GM10248 (cell line): ENCODE measurements around the gene GALNTL6.

Source experiments
- CTCF ChIA-PET: fragments of 300-600 bp; sonication (Branson Sonifier 250); formaldehyde crosslinking; extraction: SDS; loops from one replicate; lab custom pipeline; 2021; ENCODE audit warnings: antibody characterized with exemption; lab: Yijun Ruan, JAX
- POLR2A ChIA-PET: fragments of 350-650 bp; sonication (Branson Sonifier 250); formaldehyde crosslinking; extraction: SDS; loops from one replicate; lab custom pipeline; 2020; ENCODE audit warnings: antibody characterized with exemption; lab: Yijun Ruan, JAX
- DNase-seq: peaks from one replicate; pipeline ENCODE4 v3.0.0; 2012; ENCODE audit errors: extremely low spot score
- TF ChIP-seq, protein P1 (sequence below): IDR thresholded peaks from 2 replicates; pipeline ENCODE4 v1.5.1; 2012; ENCODE audit warnings: mild to moderate bottlenecking, low read depth; ENCODE audit errors: extremely low read depth, missing control alignments, control extremely low read depth

GALNTL6 gene

DNA sequence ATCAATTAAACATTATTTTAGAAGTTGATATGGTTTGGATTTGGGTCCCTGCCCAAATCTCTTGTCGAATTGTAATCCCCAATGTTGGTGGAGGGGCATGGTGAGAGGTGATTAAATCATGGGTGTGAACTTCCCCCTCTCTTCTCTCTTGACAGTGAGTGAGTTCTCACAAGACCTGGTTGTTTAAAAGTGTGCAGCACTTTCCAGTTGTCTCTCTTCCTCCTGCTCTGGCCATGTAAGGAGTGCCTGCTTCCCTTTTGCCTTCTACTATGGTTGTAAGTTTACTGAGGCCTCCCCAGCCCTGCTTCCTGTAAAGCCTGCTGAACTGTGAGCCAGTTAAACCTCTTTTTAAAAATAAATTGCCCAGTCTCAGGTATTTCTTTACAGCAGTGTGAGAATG is 141.4 kb downstream of the GALNTL6 start:
- ChIA-PET CTCF (no interaction called here), POLR2A (no interaction called here)
- TF ChIP-seq, protein P1, sequence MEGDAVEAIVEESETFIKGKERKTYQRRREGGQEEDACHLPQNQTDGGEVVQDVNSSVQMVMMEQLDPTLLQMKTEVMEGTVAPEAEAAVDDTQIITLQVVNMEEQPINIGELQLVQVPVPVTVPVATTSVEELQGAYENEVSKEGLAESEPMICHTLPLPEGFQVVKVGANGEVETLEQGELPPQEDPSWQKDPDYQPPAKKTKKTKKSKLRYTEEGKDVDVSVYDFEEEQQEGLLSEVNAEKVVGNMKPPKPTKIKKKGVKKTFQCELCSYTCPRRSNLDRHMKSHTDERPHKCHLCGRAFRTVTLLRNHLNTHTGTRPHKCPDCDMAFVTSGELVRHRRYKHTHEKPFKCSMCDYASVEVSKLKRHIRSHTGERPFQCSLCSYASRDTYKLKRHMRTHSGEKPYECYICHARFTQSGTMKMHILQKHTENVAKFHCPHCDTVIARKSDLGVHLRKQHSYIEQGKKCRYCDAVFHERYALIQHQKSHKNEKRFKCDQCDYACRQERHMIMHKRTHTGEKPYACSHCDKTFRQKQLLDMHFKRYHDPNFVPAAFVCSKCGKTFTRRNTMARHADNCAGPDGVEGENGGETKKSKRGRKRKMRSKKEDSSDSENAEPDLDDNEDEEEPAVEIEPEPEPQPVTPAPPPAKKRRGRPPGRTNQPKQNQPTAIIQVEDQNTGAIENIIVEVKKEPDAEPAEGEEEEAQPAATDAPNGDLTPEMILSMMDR = no peak
- no peak for DNase-seq

DNA sequence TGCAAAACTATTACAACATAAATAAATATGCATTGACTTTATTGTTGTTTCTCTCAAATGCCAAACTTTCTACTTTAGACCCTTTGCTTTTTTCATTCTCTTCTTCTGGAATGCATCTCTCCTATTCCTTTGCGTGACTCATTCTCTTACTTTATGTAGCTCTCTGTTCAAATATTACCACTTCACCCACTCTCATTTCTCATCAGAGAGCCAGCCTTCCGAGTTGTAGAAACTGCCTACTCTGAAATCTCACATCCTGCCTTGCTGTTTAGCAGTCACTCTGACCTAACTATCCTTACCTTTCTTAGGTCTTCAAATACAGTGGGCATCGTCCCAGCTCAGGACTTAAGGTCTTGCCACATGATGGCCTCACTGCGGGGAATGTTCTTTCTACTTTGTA is 143.5 kb downstream of the GALNTL6 start:
- TF ChIP-seq, protein P1 = no peak
- ChIA-PET CTCF (no interaction called here), POLR2A (no interaction called here)
- no peak for DNase-seq

DNA sequence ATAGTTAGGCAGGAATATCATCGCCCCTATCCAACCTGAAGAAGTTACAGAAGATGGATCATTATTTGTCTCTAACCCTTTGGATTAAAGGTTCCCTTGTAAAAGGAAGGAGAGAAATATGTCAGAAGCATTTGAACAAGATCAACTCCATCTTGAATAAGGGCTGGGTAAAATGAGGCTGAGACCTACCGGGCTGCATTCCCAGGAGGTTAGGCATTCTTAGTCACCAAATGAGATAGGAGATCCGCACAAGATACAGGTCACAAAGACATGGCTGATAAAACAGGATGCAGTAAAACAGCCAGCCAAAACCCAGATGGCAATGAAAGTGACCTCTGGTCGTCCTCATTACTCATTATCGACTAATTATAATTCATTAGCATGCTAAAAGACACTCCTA is 148.9 kb downstream of the GALNTL6 start:
- POLR2A ChIA-PET = no interaction called here
- DNase-seq = no peak
- TF ChIP-seq, protein P1 = no peak
- CTCF ChIA-PET = interaction anchor here (1.3 kb wide), 1 partner anchor 243 kb away, joined by 3 read pairs; no protein-coding TSS in a partner anchor

DNA sequence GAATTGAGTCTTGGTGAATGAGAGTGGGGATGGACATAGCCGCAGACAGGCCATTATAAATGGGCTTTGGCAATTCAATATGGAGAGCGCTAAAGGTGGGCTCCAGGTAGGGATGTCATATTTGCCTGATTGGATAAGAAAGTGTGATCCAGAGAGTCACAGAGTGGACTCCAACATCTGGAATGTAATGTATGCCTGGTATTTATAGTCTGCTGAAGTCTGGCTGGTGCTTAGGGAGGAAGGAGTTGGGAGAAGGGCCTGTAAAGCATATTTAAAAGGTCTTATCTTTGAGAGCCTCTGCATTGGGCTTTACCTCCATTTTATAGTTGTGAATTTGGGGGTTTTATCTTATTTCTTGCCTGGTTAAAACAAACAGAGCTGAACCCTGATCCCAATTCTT is 153.2 kb downstream of the GALNTL6 start:
- ChIA-PET POLR2A (no interaction called here), CTCF (no interaction called here)
- TF ChIP-seq, protein P1 = no peak
- no peak for DNase-seq

DNA sequence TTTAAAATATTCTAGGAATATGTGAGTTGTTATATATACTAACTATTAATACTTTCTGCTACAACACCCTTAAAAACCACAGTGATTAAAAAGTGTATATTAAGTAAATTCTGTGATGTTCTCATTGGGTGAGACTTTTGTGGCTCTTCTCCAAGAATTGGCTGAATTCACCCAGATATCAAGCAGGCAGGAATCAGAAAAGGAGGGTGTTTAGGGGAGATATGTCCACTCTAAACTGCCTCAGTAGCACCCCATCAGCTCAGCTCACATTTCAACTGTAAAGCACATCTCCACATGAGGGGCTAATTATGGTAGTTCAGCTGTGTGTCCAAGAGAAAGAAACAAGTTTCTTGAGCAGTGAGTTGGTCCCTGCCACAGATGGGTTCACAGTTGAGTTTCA is 165.0 kb downstream of the GALNTL6 start:
- TF ChIP-seq, protein P1 = no peak
- no peak for DNase-seq
- CTCF ChIA-PET = interaction anchor here (1.1 kb wide), 1 partner anchor 8 kb away, joined by 3 read pairs; no protein-coding TSS in a partner anchor
- POLR2A ChIA-PET = no interaction called here

DNA sequence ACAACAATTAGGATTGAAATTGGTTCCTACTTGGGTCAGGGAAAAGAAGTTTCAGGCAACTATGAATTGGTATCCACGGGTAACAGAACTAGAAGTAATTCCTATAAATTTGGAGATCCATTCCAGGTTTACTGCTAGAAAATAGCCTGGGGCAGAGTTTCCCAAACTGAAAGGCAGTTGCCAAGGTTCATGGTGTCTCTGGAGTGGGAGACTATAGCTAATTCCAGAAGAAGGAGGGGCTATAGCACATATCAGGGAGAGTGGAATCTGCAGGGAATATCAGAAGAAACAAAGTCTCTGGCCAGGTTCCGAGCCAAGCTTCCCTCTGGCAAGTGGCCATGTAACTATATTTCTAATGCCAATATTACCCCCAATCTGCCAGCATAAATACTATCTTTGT is 166.3 kb downstream of the GALNTL6 start:
- DNase-seq = no peak
- ChIA-PET CTCF (no interaction called here), POLR2A (no interaction called here)
- TF ChIP-seq, protein P1 = no peak

DNA sequence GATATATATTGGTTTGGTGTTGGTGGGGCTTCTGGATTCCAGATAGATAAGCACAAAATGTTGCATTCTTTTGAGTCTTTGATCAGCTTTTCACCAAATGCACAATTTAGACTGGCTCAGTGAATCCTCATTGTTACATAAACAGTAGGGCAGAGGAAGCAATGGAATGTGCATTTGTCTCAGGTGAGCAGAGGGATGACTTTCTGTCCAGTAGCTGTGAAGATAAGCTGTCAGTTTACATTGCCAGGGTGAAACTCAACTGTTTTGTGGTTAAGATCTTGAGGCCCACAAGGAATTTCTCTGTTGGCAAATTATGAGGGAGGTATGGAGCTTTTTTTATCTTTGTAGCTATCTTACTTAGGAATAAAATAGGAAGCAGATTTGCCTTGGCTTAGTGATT is 168.0 kb downstream of the GALNTL6 start:
- no peak for DNase-seq
- POLR2A ChIA-PET = no interaction called here
- CTCF ChIA-PET = no interaction called here
- TF ChIP-seq, protein P1 = no peak
